Pulmonary artery endothelial cell (primary cell): ENCODE data around the gene HSPBAP1. TPM values are rescaled to one million over a fixed set of nuclear protein-coding genes. Genes with fewer than 3 reads are reported as not detected.
"Not testable (repeated sequence)": the region's sequence is repeated elsewhere in the genome, so short reads cannot be mapped to it uniquely, and the experiment has no call there.

Source experiments
- DNase-seq: peaks from one replicate; pipeline ENCODE4 v3.0.0-alpha.2; 2011; ENCODE audit warnings: low read depth, low spot score
- total RNA-seq: library from RNA; depleted of rRNA; stranded (reverse); fragments of >200 nt; gene quantifications from 2 replicates; pipeline ENCODE4 v1.2.3, GENCODE V29; 2014

HSPBAP1 gene
- total RNA-seq, 1 donor from 2014 or later: 4.9 TPM

DNA sequence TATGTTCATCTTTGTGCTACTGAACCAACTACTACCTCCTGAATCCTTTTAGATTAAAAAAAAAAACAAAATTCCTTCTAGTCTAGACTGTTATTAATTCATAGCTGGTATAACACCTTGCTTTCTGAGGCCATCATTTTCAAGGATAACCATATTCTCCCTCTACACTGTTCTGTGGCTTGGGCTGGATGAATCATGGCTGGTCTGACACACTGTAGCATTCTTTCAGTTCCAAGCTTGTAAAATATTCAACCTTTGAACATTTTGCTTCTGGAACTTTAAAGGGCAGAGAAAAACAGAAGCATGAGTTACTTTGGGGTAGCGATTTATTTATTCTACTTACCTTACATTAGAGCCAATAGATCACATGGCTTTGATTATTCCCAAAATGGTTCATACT lies 7.6 kb downstream of the HSPBAP1 start:
- DNase-seq: no peak

DNA sequence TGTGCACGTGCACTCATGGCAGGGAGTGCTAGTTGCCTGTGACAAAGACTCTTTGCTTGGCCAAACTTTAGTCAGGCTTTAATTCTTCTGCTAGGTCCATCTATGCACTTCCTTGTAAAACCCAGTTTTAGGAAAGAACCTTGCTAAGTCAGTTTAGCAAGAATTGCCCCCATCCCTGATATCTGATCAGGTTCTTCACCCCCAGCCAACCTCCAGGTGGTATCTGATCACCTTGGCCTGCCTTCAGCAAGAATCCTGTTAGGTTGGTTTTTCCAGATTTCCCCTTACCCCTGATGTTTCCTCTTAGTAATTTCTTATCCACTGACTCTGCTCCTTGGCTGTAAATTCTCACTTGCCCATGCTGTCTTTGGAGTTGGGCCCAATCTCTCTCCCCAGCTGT lies 8.4 kb downstream of the HSPBAP1 start:
- no peak for DNase-seq

- no peak for DNase-seq
These were observed 9.2 kb downstream of the HSPBAP1 start for GRCh38 chr3:122784436-122784835.

DNA sequence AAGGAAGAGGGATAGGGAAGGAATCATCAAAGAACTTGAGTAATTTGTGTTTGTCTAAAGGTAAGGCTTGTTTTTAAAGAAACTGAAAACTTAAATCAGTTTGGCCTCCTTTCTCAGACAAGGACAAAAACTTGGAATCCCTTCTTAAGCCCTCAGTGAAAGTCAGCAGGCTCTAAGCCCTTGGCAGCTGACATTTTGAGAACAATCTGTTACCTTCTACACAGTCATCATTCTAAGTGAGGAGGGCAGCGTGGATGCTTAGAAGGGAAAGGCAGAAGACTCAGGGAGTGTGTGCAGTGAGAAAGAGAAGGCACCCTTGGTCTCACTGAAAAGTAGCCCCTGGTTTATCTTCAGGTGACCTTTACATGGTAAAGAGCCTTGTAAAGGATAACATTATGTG lies 10.8 kb downstream of the HSPBAP1 start:
- no peak for DNase-seq

GRCh38 chr3:122777563-122777962 lies 16.1 kb downstream of the HSPBAP1 start:
- DNase-seq: no peak

- no peak for DNase-seq
These were observed 16.8 kb downstream of the HSPBAP1 start for GRCh38 chr3:122776675-122777468.

DNA sequence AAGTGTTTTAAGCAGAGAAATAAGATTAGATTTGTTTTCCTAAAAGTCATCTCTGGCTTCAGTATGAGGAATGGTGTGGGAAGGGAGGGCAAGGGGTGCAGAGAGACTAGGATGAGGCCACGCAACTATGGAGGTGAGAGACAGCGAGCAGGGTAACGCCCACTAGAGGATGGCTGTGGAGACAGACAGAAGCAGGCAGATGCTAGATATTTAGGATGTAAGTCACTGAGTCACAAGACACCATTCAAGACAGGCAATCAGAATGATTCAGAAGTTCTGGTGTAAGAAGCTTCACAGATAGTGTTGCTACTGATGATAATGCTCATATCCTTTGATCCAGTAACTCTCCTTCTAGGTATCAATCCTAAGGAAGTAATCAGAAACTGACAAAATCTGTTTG lies 19.1 kb downstream of the HSPBAP1 start:
- no peak for DNase-seq

DNA sequence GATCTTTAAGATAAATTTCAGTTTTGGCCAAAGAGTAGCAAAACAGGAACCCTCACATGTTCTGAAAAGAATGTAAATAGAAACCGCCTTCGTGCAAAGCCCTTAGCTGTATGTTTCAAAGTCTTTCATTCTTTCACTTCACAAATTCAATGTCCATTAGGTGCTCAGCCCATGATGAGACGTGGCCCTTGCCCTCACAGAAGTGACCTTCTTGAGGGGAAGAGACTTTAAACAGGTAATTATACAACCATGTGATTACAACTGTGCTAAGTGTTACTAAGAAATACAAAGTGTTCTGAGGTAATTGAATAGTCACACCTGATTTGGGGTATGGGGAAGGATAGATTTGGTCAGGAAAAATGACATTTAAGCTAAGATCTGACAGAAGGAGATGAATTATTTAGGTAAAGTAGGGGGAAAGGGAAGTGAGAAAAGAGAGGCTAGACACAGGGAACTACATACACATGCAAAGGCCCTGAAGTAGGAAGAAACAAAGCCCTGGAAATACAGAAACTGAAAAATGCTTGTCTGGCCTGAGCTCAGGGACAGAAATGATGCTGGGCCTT lies 19.6 kb downstream of the HSPBAP1 start:
- DNase-seq: no peak

- DNase-seq: no peak
These were observed 20.8 kb downstream of the HSPBAP1 start for GRCh38 chr3:122772827-122773226.

DNA sequence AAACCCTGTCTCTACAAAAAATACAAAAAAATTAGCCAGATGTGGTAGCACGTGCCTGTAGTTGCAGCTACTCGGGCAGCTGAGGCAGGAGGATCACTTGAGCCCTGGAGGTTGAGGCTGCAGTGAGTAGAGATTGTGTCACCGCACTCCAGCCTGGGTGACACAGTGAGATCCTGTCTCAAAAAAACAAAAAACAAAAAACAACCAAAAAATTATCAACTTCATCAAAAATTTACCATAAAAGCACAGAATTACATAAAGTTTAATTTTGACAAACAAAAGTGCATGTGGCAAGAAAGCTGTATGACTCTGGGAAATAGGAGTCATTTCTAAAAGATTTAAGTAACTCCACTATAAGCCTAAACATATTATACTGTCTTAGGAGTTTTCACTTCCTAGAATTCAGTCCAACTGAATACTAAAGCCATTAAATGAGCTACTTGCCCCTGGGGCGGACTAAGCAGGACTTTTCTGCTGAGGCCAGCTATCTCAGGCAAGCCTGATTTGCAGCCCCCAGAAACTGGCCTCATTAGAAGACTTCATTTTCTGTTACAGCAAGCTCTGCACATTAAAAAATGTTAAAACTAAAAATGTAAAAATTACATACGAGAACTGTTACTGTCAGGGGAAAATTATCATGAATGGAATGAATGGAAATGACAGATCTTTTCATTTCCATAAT lies 23.0 kb downstream of the HSPBAP1 start:
- no peak for DNase-seq

GRCh38 chr3:122767540-122768372 lies 25.9 kb downstream of the HSPBAP1 start:
- DNase-seq: no peak

- no peak for DNase-seq
These were observed 27.2 kb downstream of the HSPBAP1 start for GRCh38 chr3:122766430-122766829.

GRCh38 chr3:122760453-122761271 lies 33.0 kb downstream of the HSPBAP1 start:
- DNase-seq: no peak

- no peak for DNase-seq
These were observed 34.6 kb downstream of the HSPBAP1 start for GRCh38 chr3:122758877-122759560.

- DNase-seq: no peak
These were observed 38.1 kb downstream of the HSPBAP1 start for GRCh38 chr3:122755491-122755890.

GRCh38 chr3:122754929-122755328 lies 38.7 kb downstream of the HSPBAP1 start:
- DNase-seq: no peak

DNA sequence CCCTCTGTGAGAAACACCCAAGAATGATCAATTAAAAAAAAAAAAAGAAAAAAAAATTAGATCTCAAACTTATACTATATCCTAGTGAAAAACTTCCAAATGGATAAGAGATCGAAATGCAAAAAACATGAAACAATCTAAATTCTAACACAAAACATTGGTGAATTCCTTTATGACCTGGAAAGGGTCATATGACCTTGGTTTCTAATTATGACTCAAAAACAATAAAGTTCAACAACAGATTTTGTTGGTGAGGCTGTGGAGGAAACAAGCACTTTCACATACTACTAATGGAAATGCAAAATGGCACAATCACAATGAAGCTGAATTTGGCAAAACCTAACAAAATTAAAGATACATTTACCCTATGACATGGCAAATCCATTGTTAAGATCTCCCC lies 45.3 kb downstream of the HSPBAP1 start:
- no peak for DNase-seq

DNA sequence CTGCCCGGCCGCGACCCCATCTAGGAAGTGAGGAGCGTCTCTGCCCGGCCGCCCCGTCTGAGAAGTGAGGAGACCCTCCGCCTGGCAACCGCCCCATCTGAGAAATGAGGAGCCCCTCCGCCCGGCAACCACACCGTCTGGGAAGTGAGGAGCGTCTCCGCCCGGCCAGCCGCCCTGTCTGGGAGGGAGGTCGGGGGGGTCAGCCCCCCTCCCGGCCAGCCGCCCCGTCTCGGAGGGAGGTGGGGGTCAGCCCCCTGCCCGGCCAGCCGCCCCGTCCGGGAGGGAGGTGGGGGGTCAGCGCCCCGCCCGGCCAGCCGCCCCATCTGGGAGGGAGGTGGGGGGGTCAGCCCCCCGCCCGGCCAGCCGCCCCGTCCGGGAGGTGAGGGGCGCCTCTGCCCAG lies 46.3 kb downstream of the HSPBAP1 start:
- not testable (repeated sequence) for DNase-seq

DNA sequence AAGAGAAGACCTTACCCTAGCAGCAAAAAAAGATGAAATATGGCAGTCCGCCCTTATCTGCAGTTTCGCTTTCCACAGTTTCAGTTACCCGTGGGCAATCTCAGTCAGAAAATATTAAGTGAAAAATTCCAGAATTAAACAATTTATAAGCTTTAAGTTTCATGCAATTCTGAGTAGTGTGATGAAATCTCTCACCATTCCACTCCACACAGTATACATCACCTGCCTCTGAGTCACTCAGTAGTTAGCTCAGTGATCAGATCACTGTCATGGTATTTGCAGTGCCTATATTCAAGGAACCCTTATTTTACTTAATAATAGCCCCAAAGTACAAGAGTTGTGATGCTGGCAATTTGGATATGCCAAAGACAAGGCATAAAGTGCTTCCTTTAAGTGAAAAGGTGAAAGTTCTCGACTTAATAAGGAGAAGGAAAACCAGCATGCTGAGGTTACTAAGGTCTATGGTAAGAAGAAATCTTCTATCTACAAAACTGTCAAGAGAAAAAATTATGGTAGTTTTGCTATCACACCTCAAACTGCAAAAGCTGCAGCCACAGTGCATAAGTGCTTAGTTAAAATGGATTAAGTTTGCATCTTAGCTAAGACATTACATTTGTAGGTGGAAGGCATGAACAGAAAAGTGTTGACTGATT lies 48.1 kb downstream of the HSPBAP1 start:
- DNase-seq: no peak
